ENCODE data around the gene GRID2. TPM values are rescaled to one million over a fixed set of nuclear protein-coding genes. Genes with fewer than 3 reads are reported as not detected.

The GRID2 gene
- total and polyA plus RNA-seq, 2 of the 4 experiments (the other 2 are of a cell fraction), result under 0.01 TPM; not detected in 1

GRCh38 chr4:93116624-93117023, 812.9 kb downstream of the GRID2 start:
- dilution Hi-C loops (cut with HindIII; ENCODE audit: low sequenced_read_pairs, unreplicated experiment) (no loop called here), in situ Hi-C loops (cut with MboI; ENCODE audit: low sequenced_read_pairs) (no loop called here), intact Hi-C loops (cut with micrococcal nuclease) (no loop called here)
- no peak overlapping the region for H3K18ac ChIP-seq (ENCODE audit: low read depth, low read length)
- DNase-seq (no peak), ATAC-seq (ENCODE audit: low read depth) (no peak)
- H3K9ac ChIP-seq (ENCODE audit: low read depth, low read length), result no peak overlapping the region
- H3K9me1 ChIP-seq (ENCODE audit: insufficient read depth, low read length), result no peaks in the 10 kb centered on the region
- H3K4ac ChIP-seq (ENCODE audit: low read depth, low read length), result no peak overlapping the region
- no peak overlapping the region for H4K91ac ChIP-seq (ENCODE audit: insufficient read depth, low read depth, low read length)
- no peak overlapping the region for H2BK20ac ChIP-seq (ENCODE audit: low read depth, low read length)
- H4K8ac ChIP-seq (ENCODE audit: low read depth in 2 of 2, low read length in 2 of 2), result no peak overlapping the region
- H3K4me3 ChIP-seq (ENCODE audit: insufficient read depth, low read depth, low read length), result no peak overlapping the region
- no peak overlapping the region for H3K4me2 ChIP-seq (ENCODE audit: low read depth, low read length)
- no peaks in the 10 kb centered on the region for H3K27me3 ChIP-seq (ENCODE audit: control insufficient read depth, insufficient read depth, low read length)
- no CpG with 5 or more reads among the region's 1 CpG for WGBS, 2 experiments (ENCODE audit: extremely low coverage in 2 of 2, insufficient read length in 1 of 2)
- no peak overlapping the region for H3K14ac ChIP-seq (replicated peaks; ENCODE audit: low read depth, low read length)
- H3K23ac ChIP-seq (ENCODE audit: low read depth, low read length), result no peak overlapping the region
- CTCF ChIA-PET, result no interaction called here
- no TSS peak for BruUV-seq (replicated peaks)
- TF ChIP-seq CTCF (conservative IDR thresholded peaks at IDR 0.05; ENCODE audit: low read depth, low read length), result no peak
- TF ChIP-seq RFX5 (IDR thresholded peaks at IDR 0.05; ENCODE audit: low read depth, low read length), result no peak
- no peak for TF ChIP-seq BHLHE40 (IDR thresholded peaks at IDR 0.05; ENCODE audit: low read depth, low read length)
- TF ChIP-seq POLR2A (IDR thresholded peaks at IDR 0.05; ENCODE audit: low read depth, low read length), result no peak
- H3K36me3 ChIP-seq (ENCODE audit: control insufficient read depth, insufficient read depth, low read length), result no peaks in the 10 kb centered on the region
- POLR2A ChIA-PET (ENCODE audit: unreplicated experiment), result no interaction called here
- H2BK120ac ChIP-seq (ENCODE audit: low read depth, low read length), result no peak overlapping the region
- H2AK9ac ChIP-seq (replicated peaks; ENCODE audit: low read depth, low read length, poor library complexity), result no peak overlapping the region
- H2AFZ ChIP-seq (replicated peaks; ENCODE audit: low read length, poor library complexity), result no peak overlapping the region
- no peak overlapping the region for H2AK5ac ChIP-seq (ENCODE audit: low read depth, low read length)
- no peak overlapping the region for H4K5ac ChIP-seq (ENCODE audit: low read depth, low read length)
- no peak overlapping the region for H2BK15ac ChIP-seq (ENCODE audit: low read depth, low read length)
- no peaks in the 10 kb centered on the region for H3K9me3 ChIP-seq (ENCODE audit: control insufficient read depth, insufficient read depth, low read length)
- H2BK5ac ChIP-seq (ENCODE audit: low read depth, low read length, poor library complexity, severe bottlenecking), result no peak overlapping the region
- no peaks in the 10 kb centered on the region for H4K20me1 ChIP-seq (ENCODE audit: insufficient read depth, low read length)
- no peak overlapping the region for H3K56ac ChIP-seq (ENCODE audit: extremely low read depth, insufficient read depth, low read length)
- H3K4me1 ChIP-seq (ENCODE audit: control insufficient read depth, insufficient read depth, low read length), result no peaks in the 10 kb centered on the region
- H3K79me1 ChIP-seq (ENCODE audit: low read depth in 1 of 2, low read length in 2 of 2), result no peaks in the 10 kb centered on the region
- no peak overlapping the region for H3K27ac ChIP-seq (ENCODE audit: insufficient read depth, low read length)
